Measurements from ENCODE around the gene CFAP46.

The CFAP46 gene

GRCh38 chr10:132942101-132943057 is at the start of gene CFAP46:
Gene CFAP46 (minus strand): TSS chr10:132942570. CDS start chr10:132942484, 86 bp downstream.
- H3K4me3 ChIP-seq (ENCODE audit: low read length) = peak within 1 kb of the TSS; percentile 52; the same call in 1 of the 2 replicates

DNA sequence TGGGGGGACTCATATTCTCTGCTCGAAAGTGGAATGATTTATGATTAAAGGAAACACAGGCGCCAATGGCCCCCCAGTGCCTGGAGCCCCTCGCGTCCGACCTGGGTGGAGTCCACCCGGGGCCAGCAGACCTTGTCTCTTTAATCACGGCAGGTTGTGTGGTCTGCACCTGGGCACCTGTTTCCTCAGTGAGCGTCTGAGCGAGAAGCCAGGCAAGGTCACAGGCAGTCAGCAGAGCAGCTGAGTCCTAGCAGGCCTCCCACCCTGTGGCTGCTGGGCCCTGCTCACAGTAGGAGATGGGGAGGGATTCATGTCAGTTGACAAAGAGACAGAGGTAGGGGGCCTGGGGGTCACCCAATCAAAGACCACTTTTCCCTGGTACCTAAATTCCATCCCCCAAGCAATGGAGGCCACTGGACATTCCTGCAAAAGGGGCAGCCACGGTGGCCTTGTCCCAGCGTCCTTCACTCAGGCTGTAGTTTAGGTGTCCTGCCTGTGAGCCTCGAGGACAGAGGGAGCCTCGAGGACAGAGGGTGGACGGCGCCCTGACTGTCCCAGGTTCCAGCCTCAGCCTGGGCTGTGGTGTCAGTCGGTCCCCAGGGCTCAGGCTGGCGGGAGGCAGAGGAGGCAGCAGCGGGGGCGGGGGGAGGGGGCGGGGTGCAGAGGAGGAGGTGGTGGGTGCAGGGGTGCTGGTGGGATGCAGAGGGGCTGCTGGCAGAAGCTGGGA is 49.5 kb upstream of the CFAP46 start:
- TF ChIP-seq ZNF274 (IDR thresholded peaks at IDR 0.05; ENCODE audit: low read depth, low read length) = no peak
- H3K4me3 ChIP-seq (ENCODE audit: low read length) = no peak overlapping the region

More at GRCh38 chr10:132942101-132943057, at the start of gene CFAP46:
- TF ChIP-seq ZNF274 (IDR thresholded peaks at IDR 0.05; ENCODE audit: low read depth, low read length) = no peak

DNA sequence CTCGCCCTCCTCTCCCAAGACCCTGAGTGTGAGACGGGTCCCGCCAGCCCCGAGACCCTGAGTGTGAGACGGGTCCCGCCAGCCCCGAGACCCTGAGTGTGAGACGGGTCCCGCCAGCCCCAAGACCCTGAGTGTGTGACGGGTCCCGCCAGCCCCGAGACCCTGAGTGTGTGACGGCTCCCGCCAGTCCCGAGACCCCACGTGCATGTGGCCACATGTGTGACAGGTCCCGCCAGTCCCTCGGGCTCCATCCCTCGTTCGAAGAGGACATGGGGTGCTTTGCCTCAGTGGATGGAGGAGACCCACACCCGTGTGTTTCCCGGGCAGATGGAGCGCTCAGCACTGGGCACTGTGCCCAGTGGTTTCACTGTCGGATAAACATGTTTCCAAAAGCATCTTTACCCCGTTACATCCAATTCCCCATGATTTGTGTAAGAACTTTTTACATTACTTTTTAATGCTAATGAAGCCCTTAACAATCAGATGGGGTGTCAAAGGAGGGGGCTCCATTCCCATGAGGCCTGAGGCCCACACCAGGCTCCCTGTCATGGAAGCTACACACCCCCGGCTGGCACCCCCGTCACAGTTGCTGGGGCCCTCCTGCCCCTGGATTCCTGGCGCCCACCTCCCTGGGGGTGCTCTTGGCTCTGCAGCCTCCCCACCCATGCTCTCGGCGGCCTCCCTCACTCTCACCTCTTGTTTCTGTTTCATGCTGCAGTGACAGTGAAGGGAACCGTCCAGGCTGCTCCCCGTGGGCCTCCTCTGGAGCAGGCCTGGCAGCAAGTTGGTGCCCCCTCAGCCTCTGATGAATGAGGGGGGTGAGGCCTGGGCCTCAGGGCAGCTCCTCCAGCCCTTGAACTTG is 48.5 kb upstream of the CFAP46 start:
- no peak overlapping the region for H3K4me3 ChIP-seq (ENCODE audit: low read length)
- no peak for TF ChIP-seq ZNF274 (IDR thresholded peaks at IDR 0.05; ENCODE audit: low read depth, low read length)

- no peak for TF ChIP-seq ZNF274 (IDR thresholded peaks at IDR 0.05; ENCODE audit: low read depth, low read length)
- no peak overlapping the region for H3K4me3 ChIP-seq (ENCODE audit: low read length)
These were observed 47.4 kb upstream of the CFAP46 start for GRCh38 chr10:132989476-132990415.

DNA sequence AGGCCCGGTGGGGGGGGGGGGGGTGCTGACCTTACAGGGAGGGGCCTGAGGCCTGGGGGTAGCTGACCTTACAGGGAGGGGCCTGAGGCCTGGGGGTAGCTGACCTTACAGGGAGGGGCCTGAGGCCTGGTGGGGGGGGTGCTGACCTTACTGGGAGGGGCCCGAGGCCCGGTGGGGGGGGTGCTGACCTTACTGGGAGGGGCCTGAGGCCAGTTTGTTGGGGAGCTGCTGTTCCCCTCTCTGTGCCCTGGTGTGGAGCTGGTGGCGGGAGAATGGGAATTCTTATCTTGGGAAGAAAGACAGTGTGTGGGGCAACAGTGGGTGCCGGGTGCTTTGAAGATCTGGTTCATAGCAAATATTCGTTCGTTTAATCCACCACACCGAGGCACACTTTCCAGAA is 46.6 kb upstream of the CFAP46 start:
- no peak for TF ChIP-seq ZNF274 (IDR thresholded peaks at IDR 0.05; ENCODE audit: low read depth, low read length)
- no peak overlapping the region for H3K4me3 ChIP-seq (ENCODE audit: low read length)

DNA sequence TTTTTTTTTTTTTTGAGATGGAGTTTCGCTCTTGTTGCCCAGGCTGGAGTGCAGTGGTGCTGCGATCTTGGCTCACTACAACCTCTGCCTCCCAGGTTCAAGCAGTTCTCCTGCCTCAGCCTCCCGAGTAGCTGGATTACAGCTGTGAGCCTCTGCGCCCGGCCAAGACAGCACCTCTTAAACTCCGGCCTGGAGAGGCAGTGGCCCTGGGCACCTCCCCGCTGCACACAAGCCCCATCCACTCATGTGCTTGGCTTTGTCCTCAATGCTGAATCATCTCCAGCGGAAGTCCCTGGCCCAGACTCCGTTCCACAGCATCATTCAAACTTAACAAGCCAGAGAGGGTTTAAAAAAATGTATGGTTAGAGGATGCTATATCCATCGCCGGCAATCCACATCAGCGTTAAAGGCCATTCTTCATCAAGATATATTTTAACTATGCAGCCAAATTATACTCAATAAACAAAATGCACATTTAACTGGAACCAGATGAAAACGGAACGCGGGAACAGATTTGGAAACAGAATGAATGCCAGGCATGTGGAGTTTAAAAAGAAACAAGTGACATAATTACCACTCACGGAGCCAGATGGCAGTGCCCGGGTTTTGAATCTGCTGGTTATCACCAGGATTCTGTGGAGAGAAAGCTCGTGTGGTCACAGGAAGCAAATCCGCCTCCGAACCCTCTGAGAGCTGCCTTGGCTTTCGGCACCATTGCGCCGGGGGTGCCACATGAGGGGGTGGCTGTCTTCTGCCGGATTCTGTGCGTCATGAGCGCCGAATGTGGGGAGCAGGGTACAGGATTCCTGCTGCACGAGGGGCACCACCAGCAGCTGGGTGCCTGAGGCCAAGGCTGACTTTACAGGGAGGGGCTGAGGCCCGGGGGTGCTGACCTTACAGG is 45.6 kb upstream of the CFAP46 start:
- H3K4me3 ChIP-seq (ENCODE audit: low read length) = no peak overlapping the region
- no peak for TF ChIP-seq ZNF274 (IDR thresholded peaks at IDR 0.05; ENCODE audit: low read depth, low read length)

DNA sequence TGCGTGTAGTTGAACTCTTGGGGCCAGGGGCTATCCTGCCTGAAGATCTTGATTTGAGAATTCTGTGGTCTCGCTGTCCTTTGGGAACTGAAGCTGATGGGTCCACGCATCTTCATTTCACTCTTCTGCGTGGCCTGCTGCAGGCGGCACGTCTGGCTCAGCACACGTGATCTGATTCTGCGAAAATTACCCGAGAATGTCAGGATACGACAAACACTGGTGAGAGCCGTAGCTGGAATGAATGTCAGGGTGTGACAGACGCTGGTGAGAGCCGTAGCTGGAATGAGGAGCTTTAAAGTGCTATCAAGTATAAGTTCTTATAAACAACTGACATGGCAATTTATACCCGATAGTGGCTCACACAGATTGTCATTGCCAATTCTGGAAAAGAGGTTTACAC is 44.6 kb upstream of the CFAP46 start:
- H3K4me3 ChIP-seq (ENCODE audit: low read length) = no peak overlapping the region
- TF ChIP-seq ZNF274 (IDR thresholded peaks at IDR 0.05; ENCODE audit: low read depth, low read length) = no peak

DNA sequence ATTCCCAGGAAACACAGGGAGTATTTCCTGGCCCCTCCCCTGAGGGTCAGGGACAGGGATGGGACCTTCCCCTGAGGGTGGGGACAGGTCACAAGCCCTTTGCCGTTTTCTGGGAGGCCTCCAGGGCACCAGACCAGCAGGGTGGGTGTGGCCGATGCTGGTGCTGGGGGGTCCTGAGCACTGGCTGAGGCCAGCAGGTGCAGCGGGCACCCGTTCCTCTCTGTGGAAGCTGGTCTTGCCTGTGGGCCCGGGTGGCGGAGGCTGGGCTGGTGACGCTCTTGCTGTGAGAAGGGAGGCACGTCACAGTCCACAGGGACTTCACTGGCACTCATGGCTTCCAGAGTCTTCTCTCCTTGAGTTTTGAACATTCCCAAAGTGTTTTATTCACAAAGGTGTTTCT is 44.2 kb upstream of the CFAP46 start:
- no peak for TF ChIP-seq ZNF274 (IDR thresholded peaks at IDR 0.05; ENCODE audit: low read depth, low read length)
- no peak overlapping the region for H3K4me3 ChIP-seq (ENCODE audit: low read length)

- no peak overlapping the region for H3K4me3 ChIP-seq (ENCODE audit: low read length)
- TF ChIP-seq ZNF274 (IDR thresholded peaks at IDR 0.05; ENCODE audit: low read depth, low read length) = no peak
These were observed 43.7 kb upstream of the CFAP46 start for GRCh38 chr10:132986076-132986475.

DNA sequence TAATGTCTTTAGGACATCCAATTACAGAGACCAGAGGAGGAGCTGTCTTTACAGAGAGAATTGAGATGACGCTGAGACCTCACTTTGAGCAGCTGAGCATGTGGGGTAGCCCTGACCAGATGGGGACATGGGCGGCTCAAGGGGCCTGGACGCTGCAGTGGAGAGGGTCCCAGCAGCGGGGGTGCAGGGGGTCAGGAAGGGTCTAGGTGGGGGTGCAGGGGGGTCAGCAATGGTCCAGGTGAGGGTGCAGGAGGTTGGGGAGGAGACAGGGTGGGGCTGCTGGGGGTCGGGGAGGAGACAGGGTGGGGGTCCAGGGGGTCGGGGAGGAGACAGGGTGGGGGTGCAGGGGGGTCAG is 43.2 kb upstream of the CFAP46 start:
- no peak overlapping the region for H3K4me3 ChIP-seq (ENCODE audit: low read length)
- no peak for TF ChIP-seq ZNF274 (IDR thresholded peaks at IDR 0.05; ENCODE audit: low read depth, low read length)

- TF ChIP-seq ZNF274 (IDR thresholded peaks at IDR 0.05; ENCODE audit: low read depth, low read length) = no peak
- no peak overlapping the region for H3K4me3 ChIP-seq (ENCODE audit: low read length)
These were observed 42.6 kb upstream of the CFAP46 start for GRCh38 chr10:132984801-132985545.

GRCh38 chr10:132984008-132984295 is 41.6 kb upstream of the CFAP46 start:
- no peak for TF ChIP-seq ZNF274 (IDR thresholded peaks at IDR 0.05; ENCODE audit: low read depth, low read length)

More at GRCh38 chr10:132984008-132984295, 41.6 kb upstream of the CFAP46 start:
- no peak overlapping the region for H3K4me3 ChIP-seq (ENCODE audit: low read length)

Data from GM08714 (cell line).